Vagina (tissue), 2 donors: ENCODE data around the gene SMCR8.

Source experiments
- CTCF ChIP-seq, 3 experiments: fragments of 450-650 bp in 2 of 3; fragments of 200-600 bp in 1 of 3; sonication (generic) in 1 of 3; IDR thresholded peaks; one replicate each; pipeline ENCODE4 v1.5.1; 2017 to 2019; ENCODE audit warnings: antibody characterized with exemption in 3 of 3, mild to moderate bottlenecking in 2 of 3, moderate library complexity in 2 of 3
- POLR2A ChIP-seq, 2 donors: fragments of 450-650 bp; IDR thresholded peaks; one replicate each; pipeline ENCODE4 v1.6.1; 2017; ENCODE audit warnings: antibody characterized with exemption in 2 of 2, mild to moderate bottlenecking in 2 of 2, moderate library complexity in 2 of 2
- POLR2AphosphoS5 ChIP-seq, 2 donors: sonication (generic); formaldehyde crosslinking; IDR thresholded peaks; one replicate each; pipeline ENCODE4 v1.9.0; 2017; ENCODE audit warnings: antibody characterized with exemption in 2 of 2, mild to moderate bottlenecking in 2 of 2, low read depth in 1 of 2; ENCODE audit not compliant: insufficient read depth in 1 of 2

- TF ChIP-seq CTCF (IDR thresholded peaks at IDR 0.05) (no peak), POLR2A (IDR thresholded peaks at IDR 0.05) (no peak), POLR2AphosphoS5 (IDR thresholded peaks at IDR 0.05; ENCODE audit: insufficient read depth in 1 of 2, low read depth in 1 of 2) (no peak)
These were observed 12.0 kb downstream of the SMCR8 start for GRCh38 chr17:18327093-18327492.
